ENCODE results near the gene ZNF467.

- no peak for TF ChIP-seq CTCF (IDR thresholded peaks at IDR 0.05)
- no peak for TF ChIP-seq POLR2A (IDR thresholded peaks at IDR 0.05)
These were observed 35.8 kb upstream of the ZNF467 start for GRCh38 chr7:149809215-149809614.

Data from testis (tissue), 2 donors.